ENCODE data around the gene UBR7. TPM values are rescaled to one million over a fixed set of nuclear protein-coding genes. Genes with fewer than 3 reads are reported as not detected.

Gene UBR7
- total RNA-seq, 1 donor from 2014 or later = 19.5 TPM

DNA sequence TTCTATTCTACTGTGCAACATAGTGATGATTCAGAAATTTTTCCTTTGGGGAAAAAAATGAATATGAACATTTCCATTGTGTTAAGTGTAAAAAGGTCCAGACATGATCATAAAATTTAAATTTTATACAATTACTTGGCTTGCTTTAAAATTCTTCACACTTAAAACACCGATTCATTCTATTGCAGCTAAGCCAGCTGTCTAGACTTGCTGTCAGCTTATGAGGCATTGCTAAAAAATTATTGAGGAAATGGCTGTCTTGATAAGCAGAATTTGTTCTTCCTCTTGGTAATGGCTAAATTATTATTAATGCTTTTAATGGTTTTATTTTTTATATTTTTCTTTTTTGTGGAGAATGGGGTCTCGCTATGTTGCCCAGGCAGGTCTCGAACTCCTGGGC, 20.1 kb upstream of the UBR7 start:
- intact Hi-C loops (cut with micrococcal nuclease) = loop anchor here (10.0 kb wide), 1 partner anchor 1082 kb away; the partner anchor contains the start of gene ATXN3
- TF ChIP-seq, protein P1, sequence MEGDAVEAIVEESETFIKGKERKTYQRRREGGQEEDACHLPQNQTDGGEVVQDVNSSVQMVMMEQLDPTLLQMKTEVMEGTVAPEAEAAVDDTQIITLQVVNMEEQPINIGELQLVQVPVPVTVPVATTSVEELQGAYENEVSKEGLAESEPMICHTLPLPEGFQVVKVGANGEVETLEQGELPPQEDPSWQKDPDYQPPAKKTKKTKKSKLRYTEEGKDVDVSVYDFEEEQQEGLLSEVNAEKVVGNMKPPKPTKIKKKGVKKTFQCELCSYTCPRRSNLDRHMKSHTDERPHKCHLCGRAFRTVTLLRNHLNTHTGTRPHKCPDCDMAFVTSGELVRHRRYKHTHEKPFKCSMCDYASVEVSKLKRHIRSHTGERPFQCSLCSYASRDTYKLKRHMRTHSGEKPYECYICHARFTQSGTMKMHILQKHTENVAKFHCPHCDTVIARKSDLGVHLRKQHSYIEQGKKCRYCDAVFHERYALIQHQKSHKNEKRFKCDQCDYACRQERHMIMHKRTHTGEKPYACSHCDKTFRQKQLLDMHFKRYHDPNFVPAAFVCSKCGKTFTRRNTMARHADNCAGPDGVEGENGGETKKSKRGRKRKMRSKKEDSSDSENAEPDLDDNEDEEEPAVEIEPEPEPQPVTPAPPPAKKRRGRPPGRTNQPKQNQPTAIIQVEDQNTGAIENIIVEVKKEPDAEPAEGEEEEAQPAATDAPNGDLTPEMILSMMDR (IDR thresholded peaks at IDR 0.05) = no peak
- POLR2A ChIA-PET = no interaction called here
- DNase-seq = no peak
- Mint-ChIP-seq H3K4me3 (no peak overlapping the region), H3K36me3 (ENCODE audit: low read depth) (peaks cover 37% of the 10 kb centered on the region), H3K27me3 (no peaks in the 10 kb centered on the region), H3K9me3 (no peaks in the 10 kb centered on the region), H3K27ac (no peak overlapping the region), H3K4me1 (peaks cover 24% of the 10 kb centered on the region)
- no peak for ATAC-seq (ENCODE audit: low read depth)
- CTCF ChIA-PET = interaction anchor here (1.2 to 1.4 kb wide), 2 partner anchors 17 to 74 kb away, joined by 3 to 4 read pairs; no protein-coding TSS in a partner anchor

GRCh38 chr14:93195316-93195999, 11.6 kb upstream of the UBR7 start:
- H3K4me3 Mint-ChIP-seq = no peak overlapping the region
- no peaks in the 10 kb centered on the region for H3K9me3 Mint-ChIP-seq
- H3K36me3 Mint-ChIP-seq (ENCODE audit: low read depth) = peaks cover 8% of the 10 kb centered on the region
- intact Hi-C loops (cut with micrococcal nuclease) = no loop called here
- DNase-seq (no peak), ATAC-seq (ENCODE audit: low read depth) (no peak)
- ChIA-PET POLR2A (interaction anchor here (0.5 to 1.4 kb wide), 2 partner anchors 11 to 496 kb away, joined by 3 to 4 read pairs; partner anchors contain the start of genes LYSET and MOAP1), CTCF (no interaction called here)
- H3K27ac Mint-ChIP-seq = no peak overlapping the region
- TF ChIP-seq, protein P1 (IDR thresholded peaks at IDR 0.05) = no peak
- H3K27me3 Mint-ChIP-seq = no peaks in the 10 kb centered on the region
- no peaks in the 10 kb centered on the region for H3K4me1 Mint-ChIP-seq

- ChIA-PET POLR2A (interaction anchor here (0.6 kb wide), 1 partner anchor 14 kb away, joined by 3 read pairs; the partner anchor contains the start of gene LYSET), CTCF (interaction anchor here (1.2 kb wide), 1 partner anchor 14 kb away, joined by 3 read pairs; the partner anchor contains the start of genes LYSET and MOAP1)
- H3K36me3 Mint-ChIP-seq (ENCODE audit: low read depth) = peaks cover 5% of the 10 kb centered on the region
- intact Hi-C loops (cut with micrococcal nuclease) = no loop called here
- no peaks in the 10 kb centered on the region for H3K4me1 Mint-ChIP-seq
- no peak overlapping the region for H3K4me3 Mint-ChIP-seq
- ATAC-seq (ENCODE audit: low read depth) = no peak
- DNase-seq = no peak
- no peaks in the 10 kb centered on the region for H3K9me3 Mint-ChIP-seq
- H3K27ac Mint-ChIP-seq = no peak overlapping the region
- H3K27me3 Mint-ChIP-seq = no peaks in the 10 kb centered on the region
- TF ChIP-seq, protein P1 (IDR thresholded peaks at IDR 0.05) = no peak
Measured at GRCh38 chr14:93199031-93199430, 8.0 kb upstream of the UBR7 start.

- POLR2A ChIA-PET = no interaction called here
- CTCF ChIA-PET = no interaction called here
- DNase-seq (no peak), ATAC-seq (ENCODE audit: low read depth) (no peak)
- no peaks in the 10 kb centered on the region for H3K9me3 Mint-ChIP-seq
- no peaks in the 10 kb centered on the region for H3K27me3 Mint-ChIP-seq
- intact Hi-C loops (cut with micrococcal nuclease) = loop anchor here (10.0 kb wide), 1 partner anchor 774 kb away; the partner anchor contains the start of gene ASB2
- H3K4me1 Mint-ChIP-seq = peaks cover 9% of the 10 kb centered on the region
- TF ChIP-seq, protein P1 (IDR thresholded peaks at IDR 0.05) = no peak
- H3K4me3 Mint-ChIP-seq = no peak overlapping the region
- H3K36me3 Mint-ChIP-seq (ENCODE audit: low read depth) = peaks cover 5% of the 10 kb centered on the region
- H3K27ac Mint-ChIP-seq = no peak overlapping the region
Measured at GRCh38 chr14:93200553-93200952, 6.5 kb upstream of the UBR7 start.

GRCh38 chr14:93201155-93201704, 5.8 kb upstream of the UBR7 start:
- no peaks in the 10 kb centered on the region for H3K27me3 Mint-ChIP-seq
- no peak overlapping the region for H3K27ac Mint-ChIP-seq
- H3K4me3 Mint-ChIP-seq = no peak overlapping the region
- ChIA-PET CTCF (no interaction called here), POLR2A (no interaction called here)
- H3K4me1 Mint-ChIP-seq = peaks cover 16% of the 10 kb centered on the region
- ATAC-seq (ENCODE audit: low read depth) = no peak
- H3K36me3 Mint-ChIP-seq (ENCODE audit: low read depth) = peaks cover 5% of the 10 kb centered on the region
- no peaks in the 10 kb centered on the region for H3K9me3 Mint-ChIP-seq
- DNase-seq = no peak
- intact Hi-C loops (cut with micrococcal nuclease) = loop anchor here (10.0 kb wide), 1 partner anchor 774 kb away; the partner anchor contains the start of gene ASB2
- TF ChIP-seq, protein P1 (IDR thresholded peaks at IDR 0.05) = no peak

All from activated B cell treated with CpG ODN at 0.5 μM for 24 hours (primary cell).